HG03460 (cell line): ENCODE measurements around the gene PDSS1.
"Not testable (repeated sequence)": the region's sequence is repeated elsewhere in the genome, so short reads cannot be mapped to it uniquely, and the experiment has no call there.

ENCODE experiments used
- ATAC-seq: cut with Tn5 transposase; IDR thresholded peaks from one replicate; pipeline ENCODE4 v1.9.1; 2021; ENCODE audit not compliant: unreplicated experiment

Gene PDSS1

GRCh38 chr10:26738301-26738911 is 40.9 kb downstream of the PDSS1 start:
- ATAC-seq: no peak

DNA sequence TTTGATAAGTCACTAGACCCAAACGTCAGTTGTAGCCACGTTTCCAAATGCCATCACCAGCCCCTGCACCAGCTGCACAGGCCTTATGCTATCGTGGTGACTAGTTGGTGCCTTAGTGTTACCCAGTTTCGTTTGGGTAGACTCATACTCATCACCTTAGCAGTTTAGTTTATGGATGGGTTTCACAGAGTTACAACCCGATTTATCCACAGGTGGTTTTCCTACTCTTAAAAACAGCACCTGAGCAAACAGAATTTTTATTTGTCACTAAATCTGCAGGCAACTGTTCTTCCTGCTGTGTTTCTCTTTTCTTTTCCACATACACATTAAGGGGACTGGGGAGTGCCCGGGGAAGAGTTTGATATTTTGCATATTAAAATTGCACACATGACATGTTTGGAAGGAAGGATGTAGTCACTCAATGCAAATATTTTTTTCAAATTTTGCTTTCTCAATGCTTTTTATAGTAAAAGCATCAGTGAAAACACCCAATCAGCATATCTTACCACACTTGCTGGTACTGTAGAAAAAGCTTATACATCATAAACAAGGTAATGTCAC is 41.6 kb downstream of the PDSS1 start:
- ATAC-seq: peak; percentile 37

DNA sequence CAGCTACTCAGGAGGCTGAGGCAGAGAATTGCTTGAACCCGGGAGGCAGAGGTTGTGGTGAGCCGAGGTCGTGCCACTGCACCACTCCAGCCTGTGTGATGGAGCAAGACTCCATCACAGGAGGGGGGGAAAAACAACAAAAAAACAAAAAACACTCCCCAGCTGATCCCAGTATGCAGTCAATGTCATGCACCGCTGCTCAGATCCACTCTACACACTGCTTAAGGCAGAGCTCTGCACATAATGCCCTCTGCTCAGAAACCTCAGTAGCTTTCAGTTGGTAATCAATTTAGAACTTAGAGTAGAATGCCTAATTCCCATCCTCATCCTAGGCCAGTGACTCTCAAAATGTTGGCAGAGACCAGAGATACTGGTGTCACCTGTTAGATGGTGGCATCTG is 43.9 kb downstream of the PDSS1 start:
- ATAC-seq: no peak

- no peak for ATAC-seq
Measured at GRCh38 chr10:26743091-26743490, 45.6 kb downstream of the PDSS1 start.

DNA sequence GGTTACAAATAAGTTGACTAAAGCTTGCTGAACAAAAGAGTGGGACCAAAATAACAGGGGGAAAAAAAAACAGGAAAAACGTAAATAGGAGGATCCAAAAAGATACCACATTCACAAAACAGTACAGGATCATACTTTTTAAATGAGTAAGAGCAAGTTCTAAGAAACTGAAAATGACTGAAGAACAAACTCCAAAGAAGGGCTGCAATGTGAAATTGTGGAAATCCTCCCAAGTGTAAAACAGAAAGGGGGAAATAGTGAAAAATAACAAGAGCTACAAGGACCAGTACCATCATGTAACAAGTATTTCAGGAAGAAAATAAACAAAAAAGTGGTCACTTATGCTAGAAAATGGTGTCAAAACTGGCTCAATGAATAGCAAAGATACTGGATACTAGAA is 46.3 kb downstream of the PDSS1 start:
- ATAC-seq: no peak

DNA sequence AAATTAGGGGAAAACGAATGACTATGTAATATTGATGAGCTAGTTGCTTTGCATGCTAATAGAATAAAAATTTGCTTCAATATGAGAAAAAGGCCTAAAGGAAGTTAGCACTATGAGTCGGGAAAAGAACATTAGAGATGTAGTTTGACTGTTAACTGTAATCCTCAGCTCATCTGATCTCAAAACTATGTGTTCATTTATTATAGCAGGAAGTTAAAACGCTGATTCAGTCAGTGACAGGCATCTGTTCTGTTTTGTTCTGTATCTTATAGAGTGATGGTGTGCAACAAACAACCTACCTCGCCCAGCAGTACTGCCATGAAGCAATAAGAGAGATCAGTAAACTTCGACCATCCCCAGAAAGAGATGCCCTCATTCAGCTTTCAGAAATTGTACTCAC is 48.6 kb downstream of the PDSS1 start:
- ATAC-seq: no peak

DNA sequence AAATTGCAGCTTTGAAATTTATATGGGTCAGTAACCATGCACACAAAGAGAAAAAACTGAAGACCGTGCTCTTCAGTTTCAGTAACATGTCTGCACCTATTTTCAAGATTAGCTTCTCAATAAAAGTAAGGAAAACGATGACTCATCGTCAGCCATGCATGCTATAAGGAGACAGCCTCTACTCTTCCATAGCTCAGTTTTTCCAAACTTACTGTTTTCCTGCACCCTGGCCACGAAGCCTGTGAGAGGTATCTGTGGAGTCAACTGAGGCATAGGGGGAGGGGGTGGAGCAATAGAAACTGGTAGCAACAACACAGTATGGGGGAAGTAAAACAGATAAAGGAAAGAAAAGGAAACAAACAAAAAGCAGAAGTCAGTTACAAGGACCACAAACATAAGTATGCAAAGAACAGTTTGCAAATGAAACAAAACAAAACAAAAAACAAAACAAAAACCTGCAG is 58.0 kb downstream of the PDSS1 start:
- peak; percentile 86 for ATAC-seq

DNA sequence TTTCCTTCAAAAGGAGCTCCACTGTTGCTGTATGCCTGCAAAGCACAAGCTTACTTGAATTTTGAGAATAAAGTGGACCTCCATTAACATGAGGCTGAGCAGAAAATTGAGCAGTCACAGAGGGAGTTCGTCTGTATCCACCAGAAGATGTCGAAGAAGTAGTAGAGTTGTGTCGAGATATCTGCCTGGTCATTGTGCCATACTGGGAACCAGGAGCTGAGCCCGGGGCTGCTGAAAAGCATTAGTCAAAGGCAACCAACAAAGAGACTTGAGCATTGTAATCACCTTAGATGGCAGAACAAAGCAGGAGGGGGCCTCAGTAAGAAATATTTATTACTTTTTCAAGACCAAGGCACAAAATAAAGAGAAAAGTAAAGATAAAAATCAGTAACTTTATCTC is 61.5 kb downstream of the PDSS1 start:
- ATAC-seq: no peak

GRCh38 chr10:26765549-26765948 is 68.0 kb downstream of the PDSS1 start:
- no peak for ATAC-seq

DNA sequence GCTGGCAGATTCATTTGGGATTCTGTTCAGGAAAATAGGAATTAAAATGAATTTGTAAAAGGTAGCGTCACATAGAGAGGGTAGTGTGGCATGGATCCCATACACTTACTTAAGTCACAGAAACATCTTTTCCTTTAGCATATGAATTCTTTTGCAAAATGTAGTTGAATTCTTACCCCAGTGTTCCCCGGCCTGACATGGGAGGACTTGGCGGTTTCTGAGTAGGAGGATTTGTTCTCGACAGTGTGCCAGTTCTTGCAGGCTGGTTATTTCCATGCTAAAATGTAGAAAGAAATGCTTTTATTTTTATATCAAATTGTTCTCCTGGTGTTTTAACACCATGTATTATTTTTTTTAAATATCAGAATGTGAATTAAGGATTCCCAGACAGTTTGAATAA is 72.6 kb downstream of the PDSS1 start:
- no peak for ATAC-seq

DNA sequence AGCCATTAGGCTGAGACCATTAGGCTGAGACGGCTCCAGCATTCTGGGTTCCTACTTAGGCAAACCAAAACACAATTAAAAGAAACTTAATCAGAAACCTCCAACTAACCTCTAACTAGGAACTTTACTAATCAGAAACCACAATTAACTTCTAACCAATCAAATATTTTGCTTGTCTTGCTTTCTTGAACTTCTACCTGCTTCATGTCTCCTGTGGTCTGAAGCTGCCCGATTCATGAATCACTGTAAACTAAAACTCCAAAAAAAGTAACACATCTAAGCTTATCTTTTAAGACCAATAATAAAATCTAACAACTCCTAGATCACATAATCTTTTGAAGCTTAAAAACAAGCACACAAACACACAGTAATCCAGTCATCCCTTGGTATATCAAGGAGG is 76.1 kb downstream of the PDSS1 start:
- no peak for ATAC-seq

DNA sequence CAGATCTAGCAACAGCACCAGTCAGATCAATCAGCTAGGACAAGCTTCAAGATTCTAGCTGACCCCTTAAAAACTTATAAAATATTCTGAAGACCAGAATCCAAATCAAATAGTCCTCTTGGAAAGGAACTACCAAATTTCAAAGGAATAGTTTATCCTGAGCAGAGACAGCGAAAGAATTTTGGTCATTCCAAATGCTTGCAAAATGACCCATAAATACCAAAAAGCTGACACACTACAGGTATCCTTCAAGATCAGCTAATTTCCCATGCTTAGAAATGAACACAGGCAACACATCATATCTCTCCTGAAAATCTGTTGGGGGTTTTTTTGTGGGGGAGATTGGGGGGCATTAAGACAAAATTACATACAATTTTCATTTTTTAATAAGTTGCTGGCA is 78.8 kb downstream of the PDSS1 start:
- no peak for ATAC-seq

- ATAC-seq: no peak
Measured at GRCh38 chr10:26777686-26778085, 80.2 kb downstream of the PDSS1 start.

DNA sequence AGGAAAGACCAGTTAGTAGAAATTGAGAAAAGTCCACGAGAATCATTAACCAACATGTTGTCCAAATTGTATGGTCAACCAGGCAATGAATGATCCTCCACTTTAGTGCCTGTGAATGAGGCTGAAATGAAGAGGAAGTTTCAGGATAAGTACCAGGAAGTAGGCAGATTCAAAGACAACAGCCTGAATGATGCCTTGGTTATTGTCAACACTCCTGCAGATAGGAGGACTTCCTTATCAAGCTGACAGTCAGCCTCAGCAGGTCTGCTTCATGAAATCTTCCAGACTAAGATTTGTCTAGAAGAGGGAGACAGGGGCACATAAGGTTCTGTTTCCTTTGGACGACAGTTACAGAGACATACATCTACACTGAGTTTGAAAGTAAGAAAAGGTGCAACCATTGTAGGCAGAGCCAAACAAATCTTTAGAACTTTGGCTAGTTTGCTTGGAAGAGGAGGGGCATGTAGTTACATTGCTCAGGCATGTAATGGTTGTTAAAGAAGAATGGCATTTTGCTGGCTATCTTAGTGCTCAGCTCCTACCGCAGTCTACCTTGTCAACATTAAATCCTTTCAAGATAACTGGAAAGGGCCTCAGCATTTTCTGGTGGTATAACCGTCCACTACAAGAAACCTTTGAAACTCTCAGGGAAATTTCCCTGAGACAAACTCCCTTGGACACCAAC is 81.8 kb downstream of the PDSS1 start:
- no peak for ATAC-seq

DNA sequence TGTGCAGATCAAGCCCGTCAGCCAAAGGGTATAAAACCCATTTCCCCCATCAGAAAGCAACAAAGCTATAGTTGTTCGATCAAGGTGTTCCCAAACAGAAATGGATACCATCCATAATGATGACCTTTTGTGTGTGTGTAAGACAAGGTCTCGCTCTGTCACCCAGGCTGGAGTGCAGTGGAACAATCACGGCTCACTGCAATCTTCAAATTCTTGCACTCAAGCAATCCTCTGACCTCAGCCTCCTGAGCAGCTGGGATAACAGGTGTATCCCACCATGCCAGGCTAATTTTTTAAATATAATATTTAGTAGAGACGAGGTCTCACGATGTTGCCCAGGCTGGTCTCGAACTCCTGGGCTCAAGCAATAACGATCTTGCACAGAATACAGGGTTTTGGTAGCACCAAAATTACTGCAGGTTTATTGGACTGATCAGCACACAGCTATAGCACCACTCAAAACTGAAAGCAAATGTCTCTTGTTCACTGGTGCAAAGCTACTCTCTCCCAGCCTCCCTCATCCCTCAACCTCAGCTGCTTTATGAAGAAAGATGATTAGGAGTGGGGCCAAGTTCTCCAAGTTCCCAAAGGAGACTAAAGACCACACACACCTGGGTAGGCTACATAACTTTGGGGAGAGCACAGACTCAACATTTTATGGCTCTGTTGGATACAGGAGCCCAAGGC is 82.7 kb downstream of the PDSS1 start:
- no peak for ATAC-seq

- ATAC-seq: peak; percentile 70
Measured at GRCh38 chr10:26780793-26781601, 83.5 kb downstream of the PDSS1 start.

GRCh38 chr10:26781797-26782196 is 84.3 kb downstream of the PDSS1 start:
- peak; percentile 11 for ATAC-seq

DNA sequence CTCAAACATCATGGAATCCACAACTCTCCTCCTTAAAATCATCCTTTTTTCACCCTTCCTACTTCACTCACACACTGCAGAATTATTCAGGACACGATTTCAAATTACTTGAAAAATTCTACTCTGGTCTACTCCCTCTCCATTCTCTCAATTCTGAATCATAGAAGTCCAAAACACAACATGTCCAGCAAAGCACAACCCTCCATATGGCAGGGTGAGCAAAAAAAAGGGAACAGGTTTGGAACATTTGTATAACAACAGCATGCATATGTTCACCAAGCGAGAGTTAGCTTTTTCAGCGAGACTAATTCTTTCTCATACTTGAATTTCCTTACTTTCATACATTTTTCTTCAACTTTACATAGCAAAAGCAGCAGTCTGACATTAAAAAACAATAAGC is 89.9 kb downstream of the PDSS1 start:
- ATAC-seq: no peak

- ATAC-seq: not testable (repeated sequence)
Measured at GRCh38 chr10:26789779-26790178, 92.3 kb downstream of the PDSS1 start.

DNA sequence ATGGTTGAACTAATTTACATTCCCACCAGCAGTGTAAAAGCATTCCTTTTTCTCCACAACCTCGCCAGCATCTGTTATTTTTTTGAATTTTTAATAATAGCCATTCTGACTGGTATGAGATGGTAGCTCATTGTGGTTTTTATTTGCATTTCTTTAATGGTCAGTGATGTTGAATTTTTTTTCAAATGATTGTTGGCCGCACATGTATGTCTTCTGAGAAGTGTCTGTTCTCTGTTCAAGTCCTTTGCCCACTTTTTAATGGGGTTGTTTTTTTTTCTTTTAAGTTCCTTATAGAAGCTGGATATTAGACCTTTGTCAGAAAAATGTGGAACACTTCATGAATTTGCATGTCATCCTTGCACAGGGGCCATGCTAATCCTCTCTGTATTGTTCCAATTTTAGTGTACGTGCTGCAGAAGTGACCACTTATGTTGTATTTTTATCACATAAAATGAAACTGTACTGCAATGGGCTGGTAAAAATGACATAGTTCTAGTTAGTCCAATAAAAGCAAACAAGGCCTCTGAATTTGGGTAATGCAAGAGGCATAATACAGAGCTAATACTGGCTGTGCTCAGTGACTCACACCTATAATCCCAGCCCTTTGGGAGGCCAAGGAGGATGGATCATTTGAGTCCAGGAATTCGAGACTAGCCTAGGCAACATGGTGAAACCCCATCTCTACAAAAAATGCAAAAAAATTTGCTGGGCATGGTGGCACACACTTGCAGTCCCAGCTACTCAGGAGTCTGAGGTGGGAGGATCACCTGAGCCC is 92.9 kb downstream of the PDSS1 start:
- no peak for ATAC-seq
